GM12865 (cell line): ENCODE measurements around the gene MACC1.

Experiments used
- DNase-seq: peaks from one replicate; pipeline ENCODE4 v3.0.0; 2010; ENCODE audit warnings: low read depth
- H3K4me3 ChIP-seq: 2 replicates; pipeline ENCODE4 v1.5.1; 2011; ENCODE audit warnings: mild to moderate bottlenecking, low read depth, low read length, control low read depth
- TF ChIP-seq, protein P1 (sequence below): IDR thresholded peaks from 2 replicates; pipeline ENCODE4 v1.5.1; 2011; ENCODE audit warnings: low read length, control low read depth, low read depth, inconsistent platforms; ENCODE audit not compliant: insufficient read depth; ENCODE audit errors: missing control alignments

The MACC1 gene, protein sequence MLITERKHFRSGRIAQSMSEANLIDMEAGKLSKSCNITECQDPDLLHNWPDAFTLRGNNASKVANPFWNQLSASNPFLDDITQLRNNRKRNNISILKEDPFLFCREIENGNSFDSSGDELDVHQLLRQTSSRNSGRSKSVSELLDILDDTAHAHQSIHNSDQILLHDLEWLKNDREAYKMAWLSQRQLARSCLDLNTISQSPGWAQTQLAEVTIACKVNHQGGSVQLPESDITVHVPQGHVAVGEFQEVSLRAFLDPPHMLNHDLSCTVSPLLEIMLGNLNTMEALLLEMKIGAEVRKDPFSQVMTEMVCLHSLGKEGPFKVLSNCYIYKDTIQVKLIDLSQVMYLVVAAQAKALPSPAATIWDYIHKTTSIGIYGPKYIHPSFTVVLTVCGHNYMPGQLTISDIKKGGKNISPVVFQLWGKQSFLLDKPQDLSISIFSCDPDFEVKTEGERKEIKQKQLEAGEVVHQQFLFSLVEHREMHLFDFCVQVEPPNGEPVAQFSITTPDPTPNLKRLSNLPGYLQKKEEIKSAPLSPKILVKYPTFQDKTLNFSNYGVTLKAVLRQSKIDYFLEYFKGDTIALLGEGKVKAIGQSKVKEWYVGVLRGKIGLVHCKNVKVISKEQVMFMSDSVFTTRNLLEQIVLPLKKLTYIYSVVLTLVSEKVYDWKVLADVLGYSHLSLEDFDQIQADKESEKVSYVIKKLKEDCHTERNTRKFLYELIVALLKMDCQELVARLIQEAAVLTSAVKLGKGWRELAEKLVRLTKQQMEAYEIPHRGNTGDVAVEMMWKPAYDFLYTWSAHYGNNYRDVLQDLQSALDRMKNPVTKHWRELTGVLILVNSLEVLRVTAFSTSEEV

DNA sequence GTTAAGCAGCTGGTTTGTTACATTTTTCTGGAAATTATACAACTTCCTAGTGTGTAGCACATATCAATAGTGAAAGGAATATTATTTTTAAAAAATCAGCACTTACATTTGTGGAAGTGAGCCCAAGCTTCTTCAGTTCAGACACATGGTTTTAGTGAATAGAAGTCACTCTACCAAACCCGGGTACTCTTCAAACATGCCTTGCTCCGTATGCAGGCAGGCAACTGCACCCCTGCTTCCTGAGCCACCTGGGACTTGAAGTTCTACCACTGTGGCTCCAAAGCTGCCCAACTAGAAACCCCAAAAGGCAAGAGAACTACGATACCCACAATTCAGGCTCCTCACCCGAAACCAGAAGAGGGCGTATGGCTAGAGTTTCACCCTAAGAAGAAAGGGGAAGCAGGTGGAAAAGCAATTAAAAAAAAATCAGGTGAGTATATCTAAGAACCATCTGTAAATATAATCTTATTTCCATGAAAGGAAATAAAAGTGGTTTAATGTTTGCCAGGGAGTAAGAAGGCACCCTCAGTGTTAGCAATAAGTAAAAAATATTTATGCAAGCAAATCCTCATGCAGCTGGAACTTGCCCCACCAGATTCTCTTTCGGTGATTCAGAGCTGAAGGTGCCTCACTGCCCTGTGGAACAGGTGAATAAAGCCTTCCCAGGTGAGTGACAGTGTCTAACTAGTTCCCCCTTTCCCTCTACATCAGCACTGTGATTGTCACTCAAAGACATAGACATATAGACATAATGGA lies at the start of gene MACC1:
Gene MACC1 (minus strand): TSS at position 192 of the 756 bp plus-strand sequence. CDS start 55,522 bp downstream, outside the sequence.
- peak; percentile 96 for DNase-seq
- peak within 1 kb of the TSS; percentile 73 for H3K4me3 ChIP-seq
- TF ChIP-seq, protein P1, sequence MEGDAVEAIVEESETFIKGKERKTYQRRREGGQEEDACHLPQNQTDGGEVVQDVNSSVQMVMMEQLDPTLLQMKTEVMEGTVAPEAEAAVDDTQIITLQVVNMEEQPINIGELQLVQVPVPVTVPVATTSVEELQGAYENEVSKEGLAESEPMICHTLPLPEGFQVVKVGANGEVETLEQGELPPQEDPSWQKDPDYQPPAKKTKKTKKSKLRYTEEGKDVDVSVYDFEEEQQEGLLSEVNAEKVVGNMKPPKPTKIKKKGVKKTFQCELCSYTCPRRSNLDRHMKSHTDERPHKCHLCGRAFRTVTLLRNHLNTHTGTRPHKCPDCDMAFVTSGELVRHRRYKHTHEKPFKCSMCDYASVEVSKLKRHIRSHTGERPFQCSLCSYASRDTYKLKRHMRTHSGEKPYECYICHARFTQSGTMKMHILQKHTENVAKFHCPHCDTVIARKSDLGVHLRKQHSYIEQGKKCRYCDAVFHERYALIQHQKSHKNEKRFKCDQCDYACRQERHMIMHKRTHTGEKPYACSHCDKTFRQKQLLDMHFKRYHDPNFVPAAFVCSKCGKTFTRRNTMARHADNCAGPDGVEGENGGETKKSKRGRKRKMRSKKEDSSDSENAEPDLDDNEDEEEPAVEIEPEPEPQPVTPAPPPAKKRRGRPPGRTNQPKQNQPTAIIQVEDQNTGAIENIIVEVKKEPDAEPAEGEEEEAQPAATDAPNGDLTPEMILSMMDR, result peak; percentile 71

DNA sequence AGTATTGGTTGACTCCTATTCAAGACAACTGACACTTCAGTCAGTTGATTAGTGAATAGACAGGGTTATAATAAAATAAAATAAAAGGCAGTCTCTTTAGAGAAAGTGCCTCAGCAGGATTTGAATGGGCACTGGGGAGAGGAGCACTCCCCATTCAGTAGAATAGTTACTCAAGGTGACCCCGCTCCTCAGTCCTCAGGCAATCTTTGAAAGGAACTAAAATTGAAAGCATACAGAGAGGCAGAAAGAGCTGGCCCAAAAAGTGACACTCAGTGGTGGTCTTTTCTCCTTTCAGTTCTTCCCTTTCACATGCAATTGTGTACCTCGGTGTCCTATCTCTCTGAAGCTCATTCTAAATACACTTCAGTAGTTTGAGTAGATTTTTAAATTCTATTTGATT lies 47.4 kb upstream of the MACC1 start:
- DNase-seq, result no peak
- H3K4me3 ChIP-seq, result no peak overlapping the region
- TF ChIP-seq, protein P1, result no peak

DNA sequence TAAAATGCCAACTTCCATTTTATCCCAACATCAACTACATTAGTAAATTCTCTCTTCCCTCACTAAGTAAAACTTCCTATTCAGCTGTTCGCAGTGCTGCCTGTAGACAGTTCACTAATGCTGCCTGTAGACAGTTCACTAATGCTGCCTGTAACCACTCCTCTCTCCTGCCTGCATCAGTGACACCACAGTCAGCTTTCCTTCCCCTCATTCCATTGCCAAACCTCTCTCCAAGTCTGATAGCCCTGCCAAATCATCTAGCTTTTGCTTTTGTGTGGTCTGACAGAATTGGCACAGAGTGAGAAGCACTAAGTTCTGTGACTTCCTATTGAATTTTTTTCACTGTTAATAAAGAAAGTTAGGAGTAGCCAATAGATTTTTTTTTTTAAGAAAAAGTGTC lies 43.0 kb upstream of the MACC1 start:
- TF ChIP-seq, protein P1, result no peak
- no peak for DNase-seq
- no peak overlapping the region for H3K4me3 ChIP-seq

DNA sequence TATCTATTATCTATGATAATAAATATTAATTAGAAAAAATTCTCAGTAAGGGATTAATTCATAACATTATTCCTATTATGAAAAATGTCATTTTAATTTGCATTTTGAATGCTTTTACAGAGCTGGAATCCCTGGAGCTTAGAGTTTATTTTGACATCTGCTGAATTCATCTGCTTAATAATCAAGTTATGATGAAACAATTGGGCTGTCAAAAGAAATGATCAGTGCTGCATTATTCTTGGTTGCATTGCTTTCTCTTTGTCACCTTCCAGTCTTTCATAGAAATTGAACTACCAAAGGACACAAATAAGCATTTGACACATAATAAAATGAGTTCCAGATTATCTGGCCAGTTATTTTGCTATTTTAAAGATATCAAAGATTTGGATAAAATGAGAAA lies 40.0 kb upstream of the MACC1 start:
- TF ChIP-seq, protein P1, result no peak

DNA sequence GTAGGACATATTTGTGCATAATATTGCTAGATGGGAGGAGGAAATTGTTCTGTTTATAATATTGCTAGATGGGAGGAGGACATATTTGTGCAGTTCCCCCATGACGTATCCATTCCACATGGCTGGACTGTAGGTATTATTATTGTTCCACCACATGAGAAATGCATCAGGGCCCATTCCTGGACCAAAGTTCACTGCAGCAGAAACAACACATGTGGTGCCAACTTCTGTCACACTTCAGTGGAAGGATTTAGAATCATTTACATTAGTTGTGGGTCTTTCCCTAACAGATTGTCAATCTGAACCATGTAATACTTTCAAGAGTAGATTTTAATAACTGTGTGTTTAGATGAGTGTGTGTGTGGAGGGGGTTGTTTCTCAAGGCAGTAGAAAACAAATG lies 32.7 kb upstream of the MACC1 start:
- no peak for DNase-seq
- H3K4me3 ChIP-seq, result no peak overlapping the region

More for the DNA sequence above, 40.0 kb upstream of the MACC1 start:
- no peak for DNase-seq
- H3K4me3 ChIP-seq, result no peak overlapping the region

DNA sequence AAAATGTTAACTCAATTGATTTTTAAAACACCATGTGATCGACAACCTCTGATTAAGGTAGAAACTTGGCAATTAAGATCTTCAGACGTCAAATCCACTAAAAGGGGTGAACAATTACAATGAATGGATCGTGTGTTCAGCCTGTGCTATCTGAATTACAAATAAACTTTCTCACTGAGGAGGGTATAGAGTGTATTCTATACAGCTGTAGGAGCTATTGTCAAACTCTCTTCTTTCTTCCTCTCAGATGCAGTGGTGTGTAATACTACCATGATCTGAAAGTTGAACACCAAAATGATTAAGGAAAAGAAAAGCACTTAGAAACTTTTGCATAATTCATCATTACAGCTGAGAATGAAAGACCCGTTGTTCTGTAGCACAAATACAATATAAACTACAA lies 32.2 kb upstream of the MACC1 start:
- H3K4me3 ChIP-seq, result no peak overlapping the region
- TF ChIP-seq, protein P1, result no peak

More for the DNA sequence above, 32.7 kb upstream of the MACC1 start:
- TF ChIP-seq, protein P1, result no peak

More for the DNA sequence above, 32.2 kb upstream of the MACC1 start:
- DNase-seq, result no peak
